DOHH2 (cell line): ENCODE results near the gene PCDH15.

ENCODE experiments used
- CTCF ChIP-seq: fragments of 200-600 bp; sonication (generic); IDR thresholded peaks from one replicate; pipeline ENCODE4 v1.5.1; 2014; ENCODE audit warnings: antibody characterized with exemption, mild to moderate bottlenecking, low read depth, low read length; ENCODE audit not compliant: poor library complexity, severe bottlenecking
- EZH2phosphoT487 ChIP-seq: fragments of 200-600 bp; sonication (generic); IDR thresholded peaks from 2 replicates; pipeline ENCODE4 v1.6.1; 2017; ENCODE audit warnings: borderline replicate concordance, mild to moderate bottlenecking, antibody characterized with exemption, low read length, moderate library complexity, mixed read lengths

DNA sequence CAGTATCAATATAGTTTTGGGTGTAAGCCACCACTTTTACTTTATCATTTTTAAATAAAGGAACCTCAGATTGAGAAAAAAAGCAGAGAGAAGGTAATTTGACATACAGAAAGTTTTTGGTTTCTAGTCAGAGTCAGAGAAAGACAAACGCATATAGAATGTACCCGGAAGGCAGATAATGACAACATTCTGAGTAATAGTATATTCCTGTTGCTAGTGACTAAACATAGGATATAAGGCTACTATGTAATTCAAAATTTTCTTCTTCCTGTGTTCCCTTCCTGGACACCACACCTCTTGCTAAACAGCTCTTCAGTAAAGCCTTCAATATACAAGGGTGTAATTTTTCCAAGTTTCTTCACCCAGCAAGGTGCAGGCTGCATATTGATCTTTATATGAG lies 597.6 kb downstream of the PCDH15 start:
- TF ChIP-seq CTCF (no peak), EZH2phosphoT487 (no peak)
